ENCODE measurements around the gene PJA2.

The PJA2 gene

GRCh38 chr5:109408991-109409843 is 557 bp downstream of the PJA2 start:
- DNase-seq (ENCODE audit: low read depth), result no peak

DNA sequence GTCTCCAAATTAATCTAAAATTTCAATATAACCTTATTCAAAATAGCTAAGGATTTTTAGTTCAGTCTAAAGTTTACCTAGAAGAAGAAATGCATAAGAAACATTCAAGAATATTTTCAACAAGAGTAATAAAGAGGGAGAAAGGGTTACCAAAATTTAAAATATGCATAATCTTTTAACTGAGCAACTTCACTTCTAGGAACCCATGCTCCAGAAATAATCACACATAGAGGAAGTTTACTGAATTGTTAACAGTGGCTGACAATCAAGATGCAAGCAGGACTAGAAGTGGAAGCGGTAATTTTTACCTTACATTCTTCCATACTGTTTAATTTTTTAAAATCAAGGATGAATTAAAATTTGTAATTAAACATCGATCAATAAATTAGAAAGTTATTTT is 1.9 kb downstream of the PJA2 start:
- no peak for DNase-seq (ENCODE audit: low read depth)

- DNase-seq (ENCODE audit: low read depth), result no peak
Measured at GRCh38 chr5:109406719-109407118, 3.1 kb downstream of the PJA2 start.

DNA sequence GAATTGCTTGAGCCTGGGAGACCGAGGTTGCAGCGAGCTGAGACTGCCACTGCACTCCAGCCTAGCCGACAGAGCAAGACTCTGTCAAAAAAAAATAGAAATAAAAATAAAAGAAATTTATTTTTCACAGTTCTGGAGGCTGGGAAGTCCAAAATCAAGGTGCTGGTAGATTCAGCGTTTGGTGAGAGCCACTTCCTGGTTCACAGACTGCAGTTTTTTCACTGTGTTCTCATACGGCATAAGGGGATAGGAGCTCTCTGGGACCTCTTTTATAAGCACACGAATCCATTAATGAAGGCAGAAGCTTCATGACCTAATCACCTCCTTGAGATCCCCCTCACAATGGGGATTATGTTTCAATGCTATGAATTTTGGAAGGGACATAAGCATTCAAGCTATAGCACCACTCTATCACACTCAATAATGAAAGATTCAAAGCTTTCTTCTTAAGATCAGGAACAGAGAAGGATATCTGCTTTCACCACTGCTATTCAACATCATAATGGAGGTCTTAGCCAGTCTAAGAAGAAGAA is 5.3 kb downstream of the PJA2 start:
- no peak for DNase-seq (ENCODE audit: low read depth)

DNA sequence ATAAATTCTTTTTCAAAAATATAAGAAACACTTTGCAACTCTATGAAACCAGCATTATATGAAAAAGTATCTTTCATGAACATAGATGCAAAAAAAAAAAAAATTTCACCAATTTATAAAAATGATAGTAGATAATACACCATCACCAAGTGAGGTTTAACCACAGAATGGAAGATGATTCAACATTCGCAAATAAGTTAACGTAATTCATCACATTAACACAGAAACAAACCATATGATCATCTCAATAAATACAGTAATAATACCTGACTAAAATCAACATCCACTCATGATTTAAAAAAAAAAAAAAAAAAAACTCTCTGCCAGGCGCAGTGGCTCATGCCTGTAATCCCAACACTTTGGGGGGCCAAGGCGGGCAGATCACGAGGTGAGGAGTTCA is 6.3 kb downstream of the PJA2 start:
- DNase-seq (ENCODE audit: low read depth), result no peak

DNA sequence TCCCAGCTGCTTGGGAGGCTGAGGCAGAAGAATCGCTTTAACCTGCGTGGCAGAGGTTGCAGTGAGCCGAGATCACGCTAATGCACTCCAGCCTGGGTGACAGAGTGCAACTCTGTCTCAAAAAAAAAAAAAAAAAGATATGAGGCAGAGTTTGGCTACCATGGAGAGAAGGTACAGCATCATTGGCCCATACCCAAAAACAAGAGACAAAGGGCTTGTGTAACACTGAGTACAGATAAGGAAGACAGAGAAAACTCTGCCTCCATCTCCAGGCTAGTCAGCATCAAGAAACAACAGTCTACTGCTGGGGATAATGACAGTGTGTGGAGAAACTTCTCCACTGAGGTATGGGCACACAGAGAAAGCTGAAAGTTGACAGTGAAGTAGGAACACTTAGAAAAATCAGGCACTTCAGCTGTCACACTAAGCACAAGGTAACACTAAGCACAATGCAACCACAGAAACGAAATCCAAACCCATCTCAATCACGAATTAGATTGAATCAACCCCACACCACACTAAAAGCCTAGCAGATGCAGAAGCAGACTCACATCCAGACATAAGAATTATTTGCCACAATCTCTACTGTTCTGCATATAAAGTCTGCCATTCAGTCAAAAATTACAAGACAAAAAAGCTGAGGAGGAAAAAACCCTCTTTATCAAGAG is 10.5 kb downstream of the PJA2 start:
- no peak for DNase-seq (ENCODE audit: low read depth)

DNA sequence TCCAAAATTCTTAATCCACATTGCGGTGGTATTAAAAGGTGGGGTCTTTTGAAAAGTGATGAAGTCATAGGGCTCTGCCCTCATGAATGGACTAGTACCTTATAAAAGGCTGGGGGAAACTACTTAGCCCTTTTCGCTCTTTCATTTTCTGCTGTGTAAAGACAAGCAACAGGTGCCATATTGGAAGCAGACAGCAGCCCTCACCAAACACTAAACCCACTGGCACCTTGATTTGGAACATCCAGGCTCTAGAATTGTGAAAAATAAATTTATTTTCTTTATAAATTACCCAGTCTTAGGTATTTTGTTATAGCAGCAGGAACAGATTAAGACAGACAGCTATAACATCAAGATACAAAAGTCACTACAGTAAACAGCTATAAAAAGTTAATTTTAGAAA is 12.8 kb downstream of the PJA2 start:
- no peak for DNase-seq (ENCODE audit: low read depth)

DNA sequence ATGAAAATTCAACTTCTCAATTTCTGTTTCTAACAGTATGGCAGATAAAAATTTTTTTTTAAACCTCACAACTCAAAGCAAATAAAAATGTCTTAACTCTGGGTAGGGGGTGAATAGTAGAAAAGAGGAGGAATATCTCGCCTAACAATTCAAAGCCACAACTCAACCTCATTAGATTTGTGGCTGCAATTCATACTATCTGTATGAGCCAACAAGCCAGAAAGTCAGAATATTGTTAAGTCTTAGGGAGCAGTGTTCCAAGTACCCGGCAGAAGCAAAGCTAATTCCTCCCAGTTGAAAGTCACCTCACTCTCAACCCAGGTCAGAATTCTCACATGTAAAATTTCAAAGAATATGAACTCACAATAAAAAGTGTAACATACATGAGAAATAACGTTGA is 15.0 kb downstream of the PJA2 start:
- DNase-seq (ENCODE audit: low read depth), result no peak

DNA sequence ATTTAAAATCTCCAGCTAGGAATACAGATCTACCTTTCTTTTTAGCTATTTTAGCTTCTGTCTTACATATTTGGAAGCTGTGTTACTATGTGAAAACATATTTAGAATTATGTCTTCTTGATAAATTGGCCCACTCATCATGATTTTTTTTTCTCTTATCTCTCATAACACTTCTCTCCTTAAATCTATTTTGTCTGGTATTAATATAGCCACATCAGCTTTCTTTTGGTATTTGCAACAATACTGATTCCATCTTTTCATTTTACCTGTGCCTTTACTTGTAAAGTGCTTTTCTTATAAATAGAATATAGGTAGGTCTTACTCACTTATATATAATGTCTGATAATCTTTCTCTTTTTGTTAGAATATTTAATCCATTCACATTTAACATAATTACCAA is 19.6 kb downstream of the PJA2 start:
- no peak for DNase-seq (ENCODE audit: low read depth)

GRCh38 chr5:109388407-109388806 is 21.4 kb downstream of the PJA2 start:
- no peak for DNase-seq (ENCODE audit: low read depth)

- no peak for DNase-seq (ENCODE audit: low read depth)
Measured at GRCh38 chr5:109387408-109387974, 22.3 kb downstream of the PJA2 start.

DNA sequence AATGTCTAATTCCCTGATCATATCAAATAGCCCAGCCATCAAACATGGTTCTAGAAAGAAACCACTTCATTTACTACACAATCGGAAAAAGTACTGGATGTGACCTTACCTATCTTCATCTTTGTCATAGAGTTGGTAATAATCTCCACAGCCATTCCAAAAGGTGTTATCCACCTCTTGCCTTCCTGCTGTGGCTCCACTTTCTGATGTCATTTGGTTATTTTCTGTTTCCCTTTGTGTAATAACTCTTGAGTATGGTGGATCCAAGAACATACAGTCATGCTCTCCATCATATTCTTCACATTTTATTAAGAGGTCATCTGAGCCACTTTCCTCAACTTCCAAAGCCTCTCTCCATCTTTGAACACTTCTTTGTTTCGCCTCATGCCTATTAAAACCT is 31.7 kb downstream of the PJA2 start:
- no peak for DNase-seq (ENCODE audit: low read depth)

DNA sequence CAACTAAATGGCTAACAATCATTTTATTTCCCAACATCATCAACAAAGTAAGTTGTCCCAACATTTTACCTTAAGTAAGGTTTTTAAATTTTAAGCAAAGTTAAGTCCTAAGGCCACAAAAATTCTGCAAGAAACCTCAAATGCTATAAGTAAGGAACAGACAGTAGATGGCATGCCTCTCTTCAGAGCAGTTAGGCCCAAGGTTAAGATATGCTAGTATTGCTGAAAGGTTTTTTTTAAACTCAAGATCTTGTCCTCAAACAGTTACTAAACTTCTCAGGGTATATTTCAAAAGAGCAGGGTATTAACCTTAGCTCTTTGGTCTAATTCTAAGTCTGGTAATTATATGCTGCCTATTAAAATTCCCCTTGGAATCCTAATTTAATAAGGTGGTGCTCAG is 35.1 kb downstream of the PJA2 start:
- DNase-seq (ENCODE audit: low read depth), result no peak

- DNase-seq (ENCODE audit: low read depth), result no peak
Measured at GRCh38 chr5:109373932-109374331, 35.8 kb downstream of the PJA2 start.

DNA sequence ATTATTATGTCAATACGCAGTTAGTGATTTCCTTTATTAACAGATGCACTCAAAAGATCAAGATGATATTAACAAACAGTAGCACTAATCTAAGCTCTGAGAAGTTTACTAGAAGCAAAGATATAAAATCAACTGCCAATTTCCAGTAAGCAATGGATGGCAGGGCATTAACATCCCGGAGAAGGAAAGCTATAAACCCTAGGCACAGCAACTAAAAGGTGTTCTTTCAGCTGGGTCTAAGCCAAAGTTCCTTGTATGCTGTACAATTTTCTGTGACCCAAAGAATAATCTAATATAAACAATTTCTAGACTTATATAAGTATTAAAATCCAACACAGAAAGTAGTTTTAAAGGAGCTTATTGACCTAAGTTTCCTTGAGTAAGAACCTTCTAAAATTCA is 39.4 kb downstream of the PJA2 start:
- DNase-seq (ENCODE audit: low read depth), result no peak

DNA sequence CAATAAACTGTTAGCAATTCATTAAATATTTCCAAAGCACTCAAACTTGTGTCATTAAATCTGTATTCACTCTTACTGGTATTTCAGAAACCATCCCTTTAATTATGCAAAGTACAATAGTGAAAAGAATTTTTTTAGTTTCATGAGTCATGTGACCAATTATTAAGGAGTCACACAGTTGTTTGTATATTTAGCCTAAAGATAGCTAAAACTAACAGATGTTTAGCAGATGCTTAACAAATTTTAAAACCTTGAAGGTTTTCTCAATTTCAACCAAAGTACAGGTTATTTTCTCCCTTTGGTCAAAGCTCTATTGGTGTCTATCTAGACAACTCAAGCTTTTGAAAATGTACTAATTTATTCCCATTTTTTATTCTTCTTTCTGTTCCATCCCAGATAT is 44.1 kb downstream of the PJA2 start:
- no peak for DNase-seq (ENCODE audit: low read depth)

DNA sequence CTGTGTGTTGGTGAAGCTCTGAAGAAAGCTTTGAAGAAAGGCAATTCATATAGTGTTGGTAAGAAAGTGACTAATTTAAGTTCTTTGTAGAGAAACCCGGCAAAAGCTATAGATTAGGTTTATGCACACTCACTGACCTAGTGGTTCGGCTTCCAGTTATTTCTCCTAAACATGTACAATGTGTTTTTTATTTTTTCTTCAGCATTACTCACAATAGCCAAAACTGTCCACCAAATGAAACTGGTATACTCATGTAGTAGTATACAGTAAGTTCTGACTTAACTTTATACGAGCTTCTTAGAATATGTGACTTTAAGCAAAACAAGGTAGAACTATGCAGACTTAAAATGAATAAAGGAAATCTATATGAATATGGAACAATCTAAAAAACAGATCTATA is 44.8 kb downstream of the PJA2 start:
- no peak for DNase-seq (ENCODE audit: low read depth)

DNA sequence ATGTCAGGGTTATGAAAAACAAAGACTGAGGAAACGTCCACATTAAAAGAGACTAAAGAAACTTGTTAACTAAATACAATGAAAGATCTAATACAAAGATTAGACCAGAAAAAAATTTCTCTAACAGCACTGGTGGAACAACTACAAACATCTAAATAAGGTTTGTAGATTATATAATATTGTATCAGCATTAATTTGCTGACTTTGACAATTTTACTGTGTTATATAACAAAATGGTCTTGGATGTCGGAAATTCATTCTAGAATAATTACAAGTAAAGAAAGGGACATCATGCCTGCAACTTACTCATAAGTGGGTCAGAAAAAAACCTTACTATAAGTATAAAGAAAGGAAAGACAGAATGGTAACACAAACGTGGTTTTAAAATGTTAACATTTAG is 50.1 kb downstream of the PJA2 start:
- DNase-seq (ENCODE audit: low read depth), result no peak

- no peak for DNase-seq (ENCODE audit: low read depth)
Measured at GRCh38 chr5:109357807-109358206, 52.0 kb downstream of the PJA2 start.

DNA sequence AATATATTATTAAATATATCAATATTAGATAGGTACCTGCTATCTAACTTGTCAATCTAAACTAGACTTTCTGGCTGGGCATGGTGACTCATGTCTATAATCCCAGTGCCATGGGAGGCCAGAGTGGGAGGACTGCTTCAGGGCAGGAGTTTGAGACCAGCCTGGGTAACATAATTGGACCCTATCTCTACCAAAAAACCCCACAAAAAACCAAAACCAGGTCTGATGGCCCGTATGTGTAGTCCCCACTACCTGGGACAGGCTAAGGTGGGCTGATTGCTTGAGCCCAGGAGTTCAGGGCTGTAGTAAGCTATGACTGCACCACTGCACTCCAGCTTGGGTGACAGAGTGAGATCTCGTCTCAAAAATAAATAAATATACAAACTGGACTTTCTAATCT is 55.0 kb downstream of the PJA2 start:
- no peak for DNase-seq (ENCODE audit: low read depth)

GRCh38 chr5:109351988-109352864 is 57.5 kb downstream of the PJA2 start:
- DNase-seq (ENCODE audit: low read depth), result no peak

Measured in stromal cell of bone marrow (primary cell).